ENCODE measurements around the gene PCSK2.

Gene PCSK2

GRCh38 chr20:17442588-17442987 lies 215.7 kb downstream of the PCSK2 start:
- no peak for DNase-seq (ENCODE audit: low read depth in 2 of 3, low spot score in 1 of 3)

GRCh38 chr20:17443131-17443858 lies 216.5 kb downstream of the PCSK2 start:
- DNase-seq (ENCODE audit: low read depth in 2 of 3, low spot score in 1 of 3): no peak

- DNase-seq (ENCODE audit: low read depth in 2 of 3, low spot score in 1 of 3): no peak
Measured at GRCh38 chr20:17444091-17444490, 217.3 kb downstream of the PCSK2 start.

DNA sequence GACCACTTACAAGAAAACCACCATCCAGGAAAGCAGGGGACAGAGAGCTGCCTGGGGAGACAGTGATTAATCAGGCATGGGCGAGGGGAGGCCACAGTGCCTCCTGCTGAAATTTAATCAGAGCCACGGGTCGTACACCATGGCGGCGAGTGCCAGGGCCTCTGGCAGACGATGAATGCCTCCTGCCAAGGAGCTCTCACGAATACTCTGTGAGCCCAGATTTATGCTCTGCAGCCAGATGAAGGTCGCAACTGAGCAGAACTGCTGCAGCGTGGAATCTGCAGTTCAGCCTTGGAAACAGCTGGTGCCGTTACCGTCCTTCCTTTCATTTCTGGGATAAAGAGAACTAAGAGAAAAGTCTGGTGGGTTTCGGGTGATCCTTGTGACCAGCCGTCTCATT lies 218.7 kb downstream of the PCSK2 start:
- DNase-seq (ENCODE audit: low read depth in 2 of 3, low spot score in 1 of 3): no peak

- no peak for DNase-seq (ENCODE audit: low read depth in 2 of 3, low spot score in 1 of 3)
Measured at GRCh38 chr20:17446171-17446570, 219.3 kb downstream of the PCSK2 start.

- DNase-seq (ENCODE audit: low read depth in 2 of 3, low spot score in 1 of 3): no peak
Measured at GRCh38 chr20:17448071-17448470, 221.2 kb downstream of the PCSK2 start.

DNA sequence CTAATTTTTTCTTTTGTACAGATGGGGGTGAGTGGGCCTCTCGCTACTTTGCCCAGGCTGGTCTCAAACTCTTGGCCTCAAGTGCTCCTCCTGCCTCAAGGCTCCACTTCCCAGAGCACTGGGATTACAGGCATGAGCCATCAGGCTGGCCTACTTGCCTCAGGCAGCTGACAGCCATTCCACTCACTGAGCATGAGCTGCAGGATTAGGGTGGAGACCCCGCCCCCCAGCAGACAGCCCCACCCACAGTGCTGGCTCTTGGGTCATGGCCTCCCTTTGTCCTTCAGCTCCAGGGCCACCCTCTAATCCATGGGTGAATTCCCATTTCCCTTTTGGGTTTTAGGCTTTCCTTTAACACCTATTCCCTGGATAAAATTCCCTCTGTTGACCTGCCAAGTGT lies 222.2 kb downstream of the PCSK2 start:
- DNase-seq (ENCODE audit: low read depth in 2 of 3, low spot score in 1 of 3): no peak

- DNase-seq (ENCODE audit: low read depth in 2 of 3, low spot score in 1 of 3): no peak
Measured at GRCh38 chr20:17452441-17452840, 225.6 kb downstream of the PCSK2 start.

DNA sequence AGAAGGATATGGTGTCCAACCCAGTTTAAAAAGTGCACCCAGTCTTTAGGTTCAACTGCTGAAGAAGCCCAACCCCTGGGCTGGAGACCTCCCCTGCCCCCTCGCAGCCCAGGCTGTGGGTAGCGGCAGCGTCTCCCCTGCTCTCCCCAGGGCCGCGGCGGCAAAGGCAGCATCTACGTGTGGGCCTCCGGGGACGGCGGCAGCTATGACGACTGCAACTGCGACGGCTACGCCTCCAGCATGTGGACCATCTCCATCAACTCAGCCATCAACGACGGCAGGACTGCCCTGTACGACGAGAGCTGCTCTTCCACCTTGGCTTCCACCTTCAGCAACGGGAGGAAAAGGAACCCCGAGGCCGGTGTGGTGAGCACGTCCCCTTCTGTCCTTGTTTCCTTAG lies 226.8 kb downstream of the PCSK2 start:
- no peak for DNase-seq (ENCODE audit: low read depth in 2 of 3, low spot score in 1 of 3)

DNA sequence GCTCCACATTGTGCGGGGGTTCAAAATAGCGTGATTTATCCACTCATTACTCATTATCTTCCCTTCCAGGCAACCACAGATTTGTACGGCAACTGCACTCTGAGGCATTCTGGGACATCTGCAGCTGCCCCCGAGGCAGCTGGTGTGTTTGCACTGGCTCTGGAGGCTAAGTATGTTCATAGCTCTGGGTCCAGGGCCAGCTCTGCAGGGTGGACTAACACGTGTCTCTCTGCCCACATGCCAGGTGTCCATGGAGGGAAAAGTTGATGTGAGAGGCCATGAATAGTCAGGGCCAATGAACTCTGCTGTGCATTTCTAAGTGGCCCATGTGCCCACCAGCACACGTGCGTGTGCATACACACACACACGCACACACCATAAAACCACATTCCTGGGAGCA lies 229.4 kb downstream of the PCSK2 start:
- no peak for DNase-seq (ENCODE audit: low read depth in 2 of 3, low spot score in 1 of 3)

- no peak for DNase-seq (ENCODE audit: low read depth in 2 of 3, low spot score in 1 of 3)
Measured at GRCh38 chr20:17457079-17457478, 230.2 kb downstream of the PCSK2 start.

- DNase-seq (ENCODE audit: low read depth in 2 of 3, low spot score in 1 of 3): no peak
Measured at GRCh38 chr20:17457588-17458190, 230.8 kb downstream of the PCSK2 start.

- DNase-seq (ENCODE audit: low read depth in 2 of 3, low spot score in 1 of 3): no peak
Measured at GRCh38 chr20:17460119-17460518, 233.3 kb downstream of the PCSK2 start.

DNA sequence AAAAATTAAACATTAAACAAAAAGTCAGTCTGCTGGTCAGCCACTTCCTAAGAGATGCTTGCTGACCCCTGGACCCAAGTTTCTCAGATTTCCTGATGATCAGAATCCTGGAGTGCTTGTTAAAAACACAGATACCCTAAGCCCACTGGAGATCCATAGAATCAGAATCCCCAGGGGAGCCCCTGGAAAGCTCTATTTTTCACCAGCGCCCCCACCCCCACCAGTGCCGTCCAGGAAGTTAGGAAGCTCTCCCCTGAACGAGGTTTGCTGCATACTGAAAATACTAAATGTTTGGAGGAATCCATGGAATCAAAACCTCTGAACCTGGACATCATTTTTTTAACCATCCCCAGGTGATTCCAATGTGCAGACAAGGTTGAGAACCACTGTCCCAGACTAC lies 235.1 kb downstream of the PCSK2 start:
- no peak for DNase-seq (ENCODE audit: low read depth in 2 of 3, low spot score in 1 of 3)

DNA sequence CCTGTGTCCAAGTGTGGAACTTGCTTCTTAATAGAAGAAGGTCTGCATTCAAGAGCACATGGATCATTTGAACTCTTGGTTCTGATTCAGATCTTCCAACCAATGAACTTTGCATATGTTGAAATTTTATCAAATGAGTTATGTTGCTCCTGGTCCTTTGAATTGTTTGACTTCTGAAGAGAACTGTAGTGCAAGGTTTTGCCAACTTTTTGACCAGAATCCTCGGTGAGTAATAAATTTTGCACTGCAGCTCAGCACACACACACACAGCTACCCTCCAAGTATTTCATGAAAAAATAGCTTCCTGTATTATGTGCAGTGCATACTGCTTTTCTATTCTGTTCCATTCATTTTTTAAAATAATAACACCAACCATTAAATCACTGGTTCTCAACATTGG lies 236.9 kb downstream of the PCSK2 start:
- no peak for DNase-seq (ENCODE audit: low read depth in 2 of 3, low spot score in 1 of 3)

DNA sequence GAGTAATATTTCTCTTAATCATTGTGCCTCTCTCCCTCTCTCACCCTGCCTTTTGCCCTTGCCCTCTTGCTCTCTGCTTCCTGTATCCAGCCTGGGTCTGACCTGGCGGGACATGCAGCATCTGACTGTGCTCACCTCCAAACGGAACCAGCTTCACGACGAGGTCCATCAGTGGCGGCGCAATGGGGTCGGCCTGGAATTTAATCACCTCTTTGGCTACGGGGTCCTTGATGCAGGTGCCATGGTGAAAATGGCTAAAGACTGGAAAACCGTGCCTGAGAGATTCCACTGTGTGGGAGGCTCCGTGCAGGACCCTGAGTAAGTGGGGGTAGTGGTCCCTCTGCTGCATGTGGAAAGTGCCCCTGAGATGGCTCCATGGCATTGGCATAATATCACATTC lies 238.4 kb downstream of the PCSK2 start:
- DNase-seq (ENCODE audit: low read depth in 2 of 3, low spot score in 1 of 3): no peak

- no peak for DNase-seq (ENCODE audit: low read depth in 2 of 3, low spot score in 1 of 3)
Measured at GRCh38 chr20:17466641-17467040, 239.8 kb downstream of the PCSK2 start.

- DNase-seq (ENCODE audit: low read depth in 2 of 3, low spot score in 1 of 3): no peak
Measured at GRCh38 chr20:17467120-17467655, 240.3 kb downstream of the PCSK2 start.

DNA sequence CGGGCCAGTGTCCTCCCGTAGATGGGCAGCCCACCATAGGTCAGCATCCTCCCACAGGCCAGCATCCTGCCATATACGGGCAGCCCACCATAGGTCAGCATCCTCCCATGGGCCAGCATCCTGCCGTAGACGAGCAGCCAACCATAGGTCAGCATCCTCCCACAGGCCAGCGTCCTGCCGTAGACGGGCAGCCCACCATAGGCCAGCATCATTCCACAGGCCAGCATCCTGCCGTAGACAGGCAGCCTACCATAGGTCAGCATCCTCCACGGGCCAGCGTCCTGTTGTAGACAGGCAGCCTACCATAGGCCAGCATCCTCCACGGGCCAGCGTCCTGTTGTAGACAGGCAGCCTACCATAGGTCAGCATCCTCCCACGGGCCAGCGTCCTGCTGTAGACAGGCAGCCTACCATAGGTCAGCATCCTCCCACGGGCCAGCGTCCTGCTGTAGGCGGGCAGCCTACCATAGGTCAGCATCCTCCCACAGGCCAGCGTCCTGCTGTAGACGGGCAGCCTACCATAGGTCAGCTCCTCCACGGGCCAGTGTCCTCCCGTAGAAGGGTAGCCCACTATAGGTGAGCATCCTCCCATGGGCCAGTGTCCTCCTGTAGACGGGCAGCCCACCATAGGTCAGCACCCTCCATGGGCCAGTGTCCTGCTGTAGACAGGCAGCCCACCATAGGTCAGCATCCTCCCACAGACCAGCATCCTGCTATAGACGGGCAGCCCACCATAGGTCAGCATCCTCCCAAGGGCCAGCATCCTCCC lies 241.4 kb downstream of the PCSK2 start:
- DNase-seq (ENCODE audit: low read depth in 2 of 3, low spot score in 1 of 3): no peak

- DNase-seq (ENCODE audit: low read depth in 2 of 3, low spot score in 1 of 3): no peak
Measured at GRCh38 chr20:17469246-17470030, 242.6 kb downstream of the PCSK2 start.

GRCh38 chr20:17470521-17470920 lies 243.7 kb downstream of the PCSK2 start:
- DNase-seq (ENCODE audit: low read depth in 2 of 3, low spot score in 1 of 3): no peak

Measured in stimulated activated CD4-positive, alpha-beta T cell treated with anti-CD3 and anti-CD28 coated beads, Interleukin-12 subunit alpha, Interleukin-12 subunit beta, amount 100 ng/mL, for 48 hours (primary cell).